Measurements from ENCODE around the gene MAST4.

Gene MAST4

DNA sequence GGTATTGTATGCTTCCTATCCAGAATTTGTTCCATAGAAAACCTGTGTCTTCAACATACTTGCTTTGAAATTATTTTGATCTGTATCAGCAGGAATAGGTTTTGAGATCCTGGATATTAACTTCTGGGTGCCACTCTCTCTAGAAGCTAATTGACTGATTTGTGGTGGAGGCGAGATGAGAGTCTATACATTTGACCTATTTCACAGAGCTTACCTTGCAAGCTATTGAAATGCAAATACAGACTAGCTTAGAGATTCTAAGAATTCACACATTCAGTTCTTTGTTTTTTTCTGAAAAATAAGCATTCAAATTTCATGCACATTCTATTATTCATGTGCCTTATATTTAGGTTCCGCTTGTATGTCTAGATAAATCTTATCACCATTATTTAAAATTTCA, 246.3 kb downstream of the MAST4 start:
- DNase-seq (ENCODE audit: low spot score) = no peak

DNA sequence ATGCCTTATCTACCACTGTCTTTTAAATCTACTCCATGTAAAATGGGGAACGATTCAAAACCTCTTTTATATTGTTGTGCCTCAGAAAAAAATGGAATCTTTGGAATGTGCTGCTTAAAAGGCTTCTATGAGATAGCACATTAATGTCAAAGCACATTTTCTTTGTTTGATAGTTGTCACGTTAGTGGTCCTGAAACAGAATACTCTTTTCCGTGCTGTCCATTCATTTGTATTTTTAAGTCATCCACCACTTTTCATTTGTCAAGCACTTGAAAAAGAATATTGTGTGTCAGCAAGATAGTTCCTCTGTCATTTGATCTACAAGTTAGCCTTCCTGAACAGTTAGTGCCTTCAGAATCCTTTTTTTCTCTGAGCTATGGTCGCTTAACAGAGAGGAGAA, 246.9 kb downstream of the MAST4 start:
- no peak for DNase-seq (ENCODE audit: low spot score)

DNA sequence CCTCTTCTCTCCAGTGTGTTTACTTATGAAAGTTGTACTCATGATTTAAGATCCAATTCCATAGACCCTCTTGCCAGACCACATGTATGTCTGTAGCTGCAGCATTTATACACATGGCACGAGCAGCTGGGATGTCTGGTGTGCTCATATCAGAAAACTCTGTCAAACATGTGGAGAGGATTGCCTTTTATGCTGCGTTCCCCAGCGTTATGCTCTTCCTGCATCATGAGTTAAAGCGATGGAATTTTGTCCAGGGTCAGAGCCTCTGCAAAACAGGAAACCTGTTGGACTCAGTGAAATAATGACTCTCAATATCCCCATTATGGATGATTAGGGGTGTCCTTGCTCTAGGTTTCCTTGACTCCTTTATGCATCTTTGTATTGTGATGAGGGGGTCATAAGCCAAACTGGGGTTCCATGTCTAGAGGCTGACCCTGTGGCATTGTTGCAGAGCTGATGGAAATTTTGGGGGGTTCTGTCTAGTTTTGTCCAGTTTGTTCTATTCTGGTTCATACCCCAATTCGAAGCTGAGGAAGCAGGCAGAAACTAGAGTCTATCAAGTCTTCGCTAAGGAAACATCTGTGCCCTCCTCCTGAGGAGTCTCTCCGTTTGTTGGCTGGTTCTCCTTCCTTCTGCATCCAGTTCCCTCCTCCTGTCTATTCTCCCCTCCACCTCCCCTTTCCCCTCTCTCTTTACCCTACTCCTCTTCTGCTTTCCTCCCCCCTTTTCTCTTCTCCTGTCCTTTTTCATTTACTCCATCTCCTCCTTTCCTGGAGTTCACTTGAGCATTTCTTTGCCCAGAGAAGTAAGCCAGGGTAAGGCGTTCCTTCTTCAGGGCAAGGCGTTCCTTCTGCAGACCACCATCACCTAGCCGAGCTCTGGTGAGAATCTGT, 252.8 kb downstream of the MAST4 start:
- DNase-seq (ENCODE audit: low spot score) = no peak

DNA sequence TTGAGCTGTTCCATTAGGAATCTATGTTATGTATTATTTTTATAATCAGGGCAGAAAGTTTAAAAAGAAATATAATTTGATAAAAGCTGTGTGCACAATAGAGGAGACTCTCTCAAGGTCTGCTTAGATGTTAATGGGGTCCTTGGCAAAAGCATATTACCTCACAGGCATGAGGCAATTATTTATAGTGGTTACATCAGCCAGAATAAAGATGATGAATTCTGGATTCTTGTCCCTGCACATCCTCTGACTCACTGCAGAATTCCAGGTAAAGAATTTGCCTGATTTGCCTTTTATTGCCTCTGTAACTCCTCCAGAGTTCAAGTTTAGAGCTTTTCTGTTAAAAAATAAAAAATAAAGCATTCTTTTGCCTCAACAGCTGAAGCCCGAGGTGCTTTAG, 253.6 kb downstream of the MAST4 start:
- no peak for DNase-seq (ENCODE audit: low spot score)

DNA sequence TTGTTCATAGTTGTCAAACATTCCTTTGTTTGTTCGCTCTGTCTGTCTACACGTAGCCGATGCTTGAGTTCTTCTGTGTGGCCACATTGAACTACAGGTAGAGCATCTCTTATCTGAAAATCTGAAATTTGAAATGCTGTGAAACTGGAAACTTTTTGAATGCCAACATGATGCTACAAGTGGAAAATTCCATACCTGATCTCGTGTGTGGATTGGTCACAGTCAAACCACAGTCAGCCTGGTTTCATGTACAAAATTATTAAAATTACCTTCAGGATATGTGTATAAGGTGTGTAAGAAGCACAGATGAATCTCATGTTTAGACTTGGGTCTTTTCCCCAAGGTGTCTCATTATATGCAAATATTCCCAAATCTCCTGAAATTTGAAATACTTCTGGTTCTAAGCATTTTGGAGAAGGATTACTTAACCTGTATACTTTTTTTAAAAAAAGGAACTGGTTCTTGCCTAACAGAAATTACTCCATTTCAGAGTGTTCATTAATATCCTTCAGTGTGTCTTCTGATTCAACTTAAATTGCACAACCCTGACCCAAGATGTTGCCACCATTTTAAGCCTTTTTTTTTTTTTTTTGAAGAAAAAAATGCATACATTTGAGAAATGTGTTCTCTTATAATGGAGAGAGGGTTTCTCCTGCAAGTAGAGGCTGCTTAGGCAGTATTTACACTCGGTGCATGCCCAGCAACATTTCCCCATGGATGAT, 254.3 kb downstream of the MAST4 start:
- DNase-seq (ENCODE audit: low spot score) = no peak

DNA sequence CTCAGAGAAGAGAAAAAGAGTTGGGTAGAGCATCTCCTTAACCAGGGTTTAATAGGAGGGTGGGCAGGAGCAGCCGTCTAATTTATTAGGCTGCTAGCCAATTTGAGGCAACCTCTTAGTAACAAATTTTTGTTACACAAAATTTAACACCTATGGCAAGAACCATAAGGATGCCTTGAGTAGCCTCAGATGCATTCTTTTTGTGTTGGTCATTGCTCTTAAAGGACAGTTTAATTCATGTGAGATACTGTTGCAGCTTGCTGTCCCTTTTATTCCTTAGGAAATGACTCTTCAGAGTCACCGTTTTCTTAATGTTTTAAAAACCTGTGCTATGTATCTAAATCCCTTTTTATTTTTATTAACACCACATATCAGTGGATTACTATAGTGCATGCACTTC, 255.1 kb downstream of the MAST4 start:
- DNase-seq (ENCODE audit: low spot score) = no peak

DNA sequence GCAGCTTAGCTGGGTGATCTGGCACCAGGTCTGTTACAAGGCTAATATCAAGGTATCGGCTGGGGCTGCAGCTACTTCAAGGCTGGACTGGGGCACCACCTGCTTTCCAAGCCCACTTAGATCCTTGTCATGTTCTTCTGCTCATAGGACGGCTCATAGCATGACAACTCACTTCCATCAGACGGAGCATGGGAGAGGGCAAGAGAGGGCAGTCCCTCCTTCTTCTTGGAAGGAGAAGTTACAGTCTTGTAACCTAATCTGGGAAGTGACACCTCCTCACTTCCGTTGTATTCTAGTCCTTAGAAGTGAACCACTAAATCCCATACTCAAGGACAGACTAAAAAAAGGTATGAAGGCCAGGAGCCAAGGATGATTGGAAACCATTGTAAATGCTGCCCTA, 258.2 kb downstream of the MAST4 start:
- DNase-seq (ENCODE audit: low spot score) = no peak

DNA sequence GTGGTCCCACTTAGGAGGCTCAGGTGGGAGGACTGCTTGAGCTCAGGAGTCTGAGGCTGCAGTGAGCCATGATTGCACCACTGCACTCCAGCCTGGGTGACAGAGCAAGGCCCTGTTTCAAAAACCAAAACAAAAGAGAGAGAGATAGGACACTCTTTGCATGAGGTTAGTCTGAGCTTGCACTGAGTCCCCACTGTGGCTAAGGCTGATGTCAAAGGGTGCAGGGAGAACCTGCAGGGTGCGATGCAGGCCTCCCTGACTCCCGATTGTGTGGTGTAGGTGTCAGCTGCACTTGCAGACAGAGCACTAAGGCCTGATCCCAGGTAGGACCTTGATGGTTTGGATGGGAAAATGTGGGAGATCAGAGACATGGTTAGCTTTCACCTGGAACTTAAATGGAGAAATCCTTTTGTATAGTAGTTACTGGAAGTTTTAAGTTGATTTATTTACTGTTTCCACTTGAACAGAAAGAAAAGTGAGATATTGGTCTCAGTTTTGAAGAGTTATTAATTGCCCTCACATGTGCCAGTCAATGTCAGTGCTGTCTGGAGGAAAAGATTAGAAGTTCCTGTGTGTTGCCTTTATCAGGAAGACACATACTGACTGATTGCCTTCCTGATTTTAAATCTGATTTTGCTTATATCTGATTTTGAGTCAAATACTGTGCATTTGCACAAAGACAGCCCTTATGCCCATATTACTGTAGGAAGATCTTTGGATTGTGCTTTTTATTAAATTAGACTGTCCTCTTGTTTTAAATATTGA, 260.0 kb downstream of the MAST4 start:
- no peak for DNase-seq (ENCODE audit: low spot score)

DNA sequence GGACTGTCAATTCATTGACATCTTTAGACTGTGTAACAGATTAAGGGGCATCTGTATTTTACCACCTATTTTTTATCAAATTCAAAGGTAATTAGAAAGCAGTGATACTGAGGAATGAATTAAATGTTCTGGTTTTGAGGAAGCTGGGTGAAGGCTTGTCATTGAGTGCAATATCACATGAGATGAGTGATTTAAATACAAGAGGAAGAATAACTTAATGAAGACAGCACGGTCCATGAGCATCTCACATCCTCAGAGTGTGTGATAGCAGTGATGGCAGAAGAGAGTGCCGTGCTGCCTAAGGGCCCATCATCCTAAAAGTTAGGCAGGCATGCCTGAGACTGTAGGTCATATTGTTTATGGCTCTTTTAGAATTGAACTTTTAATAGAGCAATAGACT, 263.3 kb downstream of the MAST4 start:
- no peak for DNase-seq (ENCODE audit: low spot score)

DNA sequence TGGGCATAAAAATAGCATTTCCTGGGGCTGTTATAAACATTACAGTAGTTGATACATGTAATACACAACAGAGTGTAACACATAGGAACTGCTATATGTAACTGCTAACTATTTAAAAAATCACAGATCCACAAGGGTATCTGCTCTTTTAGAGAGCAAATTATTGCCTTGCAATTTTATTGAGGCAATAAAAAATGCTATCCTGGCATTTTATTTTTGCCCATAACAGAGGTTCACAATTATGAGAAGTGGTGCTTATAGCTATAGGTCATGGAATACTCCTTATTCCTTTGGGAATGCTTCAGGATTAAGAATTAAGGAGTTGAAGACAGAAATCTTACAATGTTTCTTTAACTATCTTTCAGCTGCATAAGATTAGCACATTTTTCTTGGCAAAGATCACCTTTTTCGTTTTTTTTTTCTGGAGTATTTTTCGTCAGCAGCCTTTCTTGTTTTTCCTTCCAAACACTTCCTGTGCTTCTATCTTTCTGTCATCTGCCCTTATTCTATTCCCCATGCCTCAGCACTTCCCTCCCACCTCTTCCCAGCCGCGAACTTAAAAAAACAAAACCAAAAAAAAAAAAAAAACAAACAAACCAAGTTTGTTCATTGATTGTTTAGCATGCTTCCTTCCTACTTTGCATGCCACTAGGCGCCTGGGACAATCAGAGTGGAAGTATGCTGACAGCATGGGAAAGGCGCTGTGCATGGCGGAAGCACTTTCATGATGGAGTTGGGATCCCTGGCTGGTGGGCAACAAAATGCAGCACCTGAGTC, 264.2 kb downstream of the MAST4 start:
- DNase-seq (ENCODE audit: low spot score) = no peak

DNA sequence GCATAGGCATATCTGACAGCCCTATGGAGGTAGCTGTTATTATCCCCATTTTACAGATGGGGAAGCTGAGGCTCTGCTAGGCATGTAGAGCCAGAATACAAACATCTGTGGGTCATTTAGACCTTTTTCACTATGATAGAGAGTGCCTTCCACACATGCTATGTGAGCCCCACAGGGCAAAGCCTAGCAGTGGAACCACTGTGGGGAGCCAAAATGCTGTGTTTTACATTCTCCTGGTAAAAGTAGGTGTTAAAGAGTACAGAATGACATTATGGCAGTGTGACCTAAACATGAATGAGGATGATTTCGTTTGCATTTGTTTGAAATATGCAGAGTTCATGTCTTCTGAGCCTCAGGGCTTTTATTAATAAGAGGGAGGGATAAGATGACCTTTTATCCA, 265.2 kb downstream of the MAST4 start:
- DNase-seq (ENCODE audit: low spot score) = no peak

DNA sequence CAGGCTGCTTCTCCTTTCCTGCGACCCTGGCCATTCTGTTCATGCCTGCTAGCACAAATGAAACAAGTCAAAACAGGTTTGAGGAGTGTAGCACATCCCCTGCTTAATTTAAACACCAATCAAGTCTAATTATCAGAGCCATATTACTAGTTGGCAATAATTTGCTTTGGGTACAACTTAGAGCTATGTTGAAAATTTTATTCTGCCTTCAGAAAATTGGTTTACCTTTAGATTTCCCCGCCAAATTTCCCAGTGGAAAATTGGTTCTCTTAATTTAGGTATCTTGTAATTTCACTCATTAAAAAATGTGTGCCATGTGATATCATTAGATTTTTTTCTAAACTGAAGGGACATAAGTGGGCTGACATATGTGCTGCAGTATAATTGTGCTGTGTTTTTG, 265.8 kb downstream of the MAST4 start:
- no peak for DNase-seq (ENCODE audit: low spot score)

DNA sequence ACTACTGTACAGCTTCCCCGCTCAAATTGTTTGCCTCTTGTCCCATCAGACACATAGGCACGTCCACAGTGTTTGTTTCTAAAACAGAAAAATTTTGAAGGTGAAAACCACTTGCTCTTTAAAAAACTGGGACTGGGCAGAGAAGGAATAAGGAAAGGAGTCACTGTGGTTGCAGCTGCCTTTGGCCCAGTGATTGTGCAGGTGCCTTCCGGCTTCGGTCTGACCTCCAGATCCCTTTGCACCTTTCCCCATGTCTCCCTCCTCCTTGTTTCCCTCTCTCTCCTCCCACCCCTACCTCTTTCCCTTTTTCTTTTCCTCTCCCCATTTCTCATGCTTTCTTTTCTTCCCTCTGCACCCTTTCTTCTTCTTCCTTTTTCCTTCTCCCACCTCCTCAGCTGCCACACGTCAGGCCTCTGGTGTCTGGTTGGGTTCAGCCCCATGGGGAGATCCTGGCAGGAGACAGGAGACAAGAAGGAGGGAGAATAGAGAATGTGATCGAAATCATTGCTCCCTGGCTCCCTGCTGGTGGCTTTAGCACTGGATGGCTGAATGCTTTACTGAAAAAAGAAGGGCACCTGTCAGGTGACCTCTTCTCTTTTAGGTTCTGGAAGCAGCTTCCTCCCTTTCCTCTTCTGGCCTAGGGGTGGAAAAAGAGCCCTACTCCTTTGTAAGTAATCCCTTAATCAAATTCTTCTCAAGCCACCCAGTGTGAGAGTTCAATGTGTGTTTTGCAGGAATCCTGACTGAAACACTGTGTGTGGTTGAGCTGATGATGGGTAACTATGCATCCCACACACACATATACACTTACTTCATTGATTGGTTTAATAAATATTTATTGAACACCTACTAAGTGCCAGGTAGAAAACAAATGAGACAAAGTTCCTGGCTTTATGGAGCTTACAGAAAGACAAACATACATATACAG, 267.3 kb downstream of the MAST4 start:
- DNase-seq (ENCODE audit: low spot score) = no peak

DNA sequence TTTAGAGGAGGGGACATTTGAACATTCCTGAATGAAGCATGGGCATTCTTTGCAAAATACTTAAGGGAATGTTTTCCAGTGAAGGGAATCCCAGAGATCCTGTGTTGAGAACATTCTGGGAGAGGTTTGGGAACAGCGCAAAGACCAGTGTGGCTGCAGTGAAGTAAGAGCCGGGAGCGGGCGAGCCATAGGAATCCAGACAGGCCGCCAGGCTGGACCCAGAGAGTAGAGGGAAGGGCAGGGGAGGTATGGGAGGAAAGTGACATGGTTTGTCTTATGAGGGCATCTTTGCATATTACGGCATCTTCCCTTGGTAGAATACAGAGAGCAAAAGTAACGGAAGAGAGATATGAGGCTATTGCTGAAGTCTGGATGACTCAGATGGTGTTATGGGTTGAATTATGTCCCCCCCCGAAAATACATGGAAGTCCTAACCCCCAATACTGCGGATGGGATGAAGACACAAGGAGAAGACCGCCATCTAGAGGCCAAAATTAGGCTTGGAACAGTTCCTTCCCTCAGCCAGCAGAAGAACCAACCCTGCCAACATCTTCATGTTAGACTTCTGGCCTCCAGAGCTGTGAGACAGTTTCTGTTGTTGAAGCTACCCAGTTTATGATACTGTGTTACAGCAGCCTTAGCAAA, 268.2 kb downstream of the MAST4 start:
- DNase-seq (ENCODE audit: low spot score) = peak; percentile 21

DNA sequence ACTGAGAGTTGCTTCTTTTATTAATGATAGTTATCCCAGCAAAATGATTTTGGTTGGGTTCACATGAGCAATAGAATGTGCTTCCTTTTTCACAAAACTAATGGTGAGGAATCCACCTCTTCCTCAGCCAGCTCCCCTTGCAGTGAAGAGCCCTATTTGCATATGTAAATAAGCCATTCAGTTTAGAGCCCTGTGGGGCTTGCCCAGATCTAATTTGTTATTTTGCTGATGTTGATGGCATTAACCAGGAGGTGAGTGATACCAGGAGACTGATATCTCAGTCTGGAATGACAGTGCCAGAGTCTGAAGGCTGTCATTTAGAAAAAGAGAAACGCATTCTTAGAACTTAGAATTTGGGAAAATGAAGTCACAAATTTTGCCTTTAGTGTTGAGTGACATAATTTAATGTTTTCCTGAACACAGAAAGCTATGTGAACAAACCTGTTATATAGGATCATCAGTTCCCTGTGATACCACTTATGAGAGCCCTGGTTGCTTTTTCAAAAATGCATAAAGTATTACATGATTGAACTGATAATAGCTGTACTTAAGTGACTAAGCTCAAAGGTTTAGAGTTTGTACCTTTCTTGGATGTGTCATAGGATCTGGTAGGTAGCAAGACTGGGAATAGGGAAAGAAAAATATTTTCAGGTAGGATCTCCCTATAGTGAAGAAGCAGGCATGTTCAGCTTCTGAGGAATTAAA, 271.6 kb downstream of the MAST4 start:
- DNase-seq (ENCODE audit: low spot score) = no peak

DNA sequence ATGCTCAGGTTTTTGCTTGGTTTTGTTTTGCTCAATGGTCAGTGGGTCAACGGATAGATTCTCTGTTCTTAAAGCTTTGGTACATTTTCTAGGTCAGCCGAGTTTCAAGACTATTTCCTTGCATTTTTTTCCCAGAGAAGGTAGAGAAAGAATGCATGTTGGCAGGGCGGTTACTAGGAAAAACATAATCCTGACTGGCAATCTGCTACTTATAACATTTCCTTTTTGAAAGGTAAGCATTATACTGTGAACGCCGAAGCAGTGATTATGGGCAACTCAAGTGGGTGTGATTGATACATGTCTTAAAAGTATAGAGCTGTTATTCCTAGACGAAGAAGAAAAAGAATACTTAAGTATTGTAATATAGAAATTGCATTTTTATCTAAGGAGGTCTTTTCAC, 273.2 kb downstream of the MAST4 start:
- no peak for DNase-seq (ENCODE audit: low spot score)

DNA sequence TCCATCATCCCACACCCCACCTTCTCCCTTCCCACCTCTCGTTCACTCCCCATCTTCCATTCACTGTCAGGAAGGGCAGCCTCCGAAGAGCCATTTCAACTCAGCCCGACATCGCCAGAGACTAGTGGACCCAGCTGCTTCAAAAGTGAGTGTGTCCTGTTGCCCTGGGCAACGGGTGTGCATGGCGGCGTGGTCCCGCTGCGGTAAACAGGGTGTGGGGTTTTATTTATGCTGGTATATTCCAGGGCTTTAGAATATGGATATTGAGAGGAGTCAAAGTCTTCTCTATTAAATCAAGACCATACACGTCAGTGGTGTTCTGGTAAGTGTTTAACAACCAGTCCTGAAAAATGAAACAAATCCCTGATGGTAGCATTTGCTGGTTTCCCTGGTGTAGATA, 274.5 kb downstream of the MAST4 start:
- no peak for DNase-seq (ENCODE audit: low spot score)

DNA sequence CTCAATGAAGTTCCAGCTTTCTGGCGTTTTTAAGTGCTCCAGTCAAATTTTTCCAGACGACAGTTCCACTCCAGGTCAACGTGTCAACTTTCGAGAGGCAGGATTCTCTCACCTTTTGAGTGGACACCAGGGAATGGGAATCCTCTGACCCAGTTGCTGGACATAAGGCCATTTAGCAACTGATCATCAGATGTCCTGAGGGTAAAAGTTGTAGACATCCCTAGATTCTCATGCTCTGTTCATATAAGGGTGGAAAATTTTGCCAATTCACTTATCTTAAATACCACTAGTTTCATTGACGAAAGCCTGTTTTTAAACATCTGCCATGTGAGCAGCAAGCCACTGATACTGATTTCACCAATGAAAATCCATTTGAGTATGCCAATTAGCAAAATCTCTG, 275.5 kb downstream of the MAST4 start:
- no peak for DNase-seq (ENCODE audit: low spot score)

DNA sequence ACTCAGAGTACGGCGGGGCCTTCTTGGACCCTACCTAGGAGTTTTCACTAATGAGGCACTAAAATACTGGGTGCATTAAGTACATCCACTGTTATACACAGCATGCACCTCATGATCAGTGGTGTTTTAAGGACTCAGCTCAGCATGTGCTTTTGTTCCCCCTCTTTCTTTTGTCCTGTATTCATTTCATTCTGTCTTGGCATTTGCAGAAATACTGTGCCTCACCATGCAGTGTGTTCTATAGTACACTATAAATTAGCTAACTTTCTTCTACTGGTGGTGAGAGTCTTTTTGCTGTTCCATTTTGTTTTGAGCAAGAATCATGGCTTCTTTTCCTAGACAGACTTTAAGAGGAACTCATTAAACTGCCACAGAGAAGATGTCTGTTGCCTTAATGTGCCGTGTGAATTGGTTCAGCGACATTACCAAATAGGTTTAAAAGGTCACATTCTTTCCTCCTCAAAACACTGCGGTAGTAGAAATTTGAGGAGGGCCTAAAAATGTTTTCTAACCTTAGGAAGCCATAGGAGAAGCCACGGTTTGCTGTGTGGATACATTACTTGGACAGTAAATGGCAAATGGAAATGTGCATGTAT, 276.6 kb downstream of the MAST4 start:
- no peak for DNase-seq (ENCODE audit: low spot score)

Measured in pons (tissue), 1 donor.